ENCODE measurements around the gene KAT8.

Gene KAT8

DNA sequence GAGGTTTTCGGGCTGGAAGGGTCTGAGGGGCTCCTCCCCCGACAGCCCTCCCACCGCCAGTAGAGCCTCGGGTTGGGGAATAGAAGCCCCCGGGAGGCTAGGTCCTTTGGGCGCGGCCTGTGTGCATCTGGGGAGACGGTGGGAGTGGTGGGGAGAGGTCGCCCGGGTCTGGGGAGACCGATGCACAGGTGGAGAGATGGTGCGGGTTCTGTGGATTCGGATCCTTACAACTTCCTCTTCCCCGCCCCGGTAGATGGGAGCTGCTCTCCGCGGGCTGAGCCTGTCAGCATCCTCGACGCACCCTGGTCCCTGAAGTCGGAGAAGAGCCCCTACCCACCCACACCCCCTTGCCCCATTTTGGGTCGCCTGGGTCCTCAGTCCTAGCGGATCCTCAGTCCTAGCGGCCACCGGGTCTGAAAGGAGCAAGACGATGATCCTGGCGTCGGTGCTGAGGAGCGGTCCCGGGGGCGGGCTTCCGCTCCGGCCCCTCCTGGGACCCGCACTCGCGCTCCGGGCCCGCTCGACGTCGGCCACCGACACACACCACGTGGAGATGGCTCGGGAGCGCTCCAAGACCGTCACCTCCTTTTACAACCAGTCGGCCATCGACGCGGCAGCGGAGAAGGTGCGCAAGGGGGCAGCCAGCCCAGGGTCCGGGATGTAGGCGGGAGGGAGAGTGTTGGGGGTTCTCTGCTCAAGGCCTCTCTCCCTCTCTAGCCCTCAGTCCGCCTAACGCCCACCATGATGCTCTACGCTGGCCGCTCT is 8.5 kb upstream of the KAT8 start:
- Mint-ChIP-seq H3K4me1 (ENCODE audit: low read depth) (peaks cover 17% of the 10 kb centered on the region), H3K27ac (no peak overlapping the region), H3K4me3 (peak overlapping the region; percentile 84), H3K9me3 (no peaks in the 10 kb centered on the region), H3K27me3 (ENCODE audit: low read depth) (no peaks in the 10 kb centered on the region), H3K36me3 (ENCODE audit: low read depth) (peaks cover 7% of the 10 kb centered on the region)

DNA sequence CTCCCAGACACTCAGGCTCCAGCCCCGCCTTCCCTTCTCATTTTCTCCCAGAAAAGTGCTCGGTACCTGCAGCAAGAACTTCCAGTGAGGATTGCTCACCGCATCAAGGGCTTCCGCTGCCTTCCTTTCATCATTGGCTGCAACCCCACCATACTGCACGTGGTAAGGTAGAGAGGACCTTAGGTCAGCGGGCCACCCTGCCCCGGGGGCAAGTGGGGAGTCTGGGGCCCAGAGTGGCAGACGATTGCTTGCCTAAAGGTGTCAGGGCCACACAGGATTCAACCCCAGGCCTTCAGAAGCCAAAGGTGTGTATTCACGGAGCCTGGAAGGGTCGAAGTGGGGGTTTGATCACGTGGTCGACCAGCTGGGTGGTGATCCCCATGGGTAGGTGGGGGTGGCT is 7.8 kb upstream of the KAT8 start:
- Mint-ChIP-seq H3K36me3 (ENCODE audit: low read depth) (peaks cover 7% of the 10 kb centered on the region), H3K27me3 (ENCODE audit: low read depth) (no peaks in the 10 kb centered on the region), H3K9me3 (no peaks in the 10 kb centered on the region), H3K4me3 (peak overlapping the region; percentile 84), H3K4me1 (ENCODE audit: low read depth) (peaks cover 17% of the 10 kb centered on the region), H3K27ac (peak overlapping the region; percentile 72)

DNA sequence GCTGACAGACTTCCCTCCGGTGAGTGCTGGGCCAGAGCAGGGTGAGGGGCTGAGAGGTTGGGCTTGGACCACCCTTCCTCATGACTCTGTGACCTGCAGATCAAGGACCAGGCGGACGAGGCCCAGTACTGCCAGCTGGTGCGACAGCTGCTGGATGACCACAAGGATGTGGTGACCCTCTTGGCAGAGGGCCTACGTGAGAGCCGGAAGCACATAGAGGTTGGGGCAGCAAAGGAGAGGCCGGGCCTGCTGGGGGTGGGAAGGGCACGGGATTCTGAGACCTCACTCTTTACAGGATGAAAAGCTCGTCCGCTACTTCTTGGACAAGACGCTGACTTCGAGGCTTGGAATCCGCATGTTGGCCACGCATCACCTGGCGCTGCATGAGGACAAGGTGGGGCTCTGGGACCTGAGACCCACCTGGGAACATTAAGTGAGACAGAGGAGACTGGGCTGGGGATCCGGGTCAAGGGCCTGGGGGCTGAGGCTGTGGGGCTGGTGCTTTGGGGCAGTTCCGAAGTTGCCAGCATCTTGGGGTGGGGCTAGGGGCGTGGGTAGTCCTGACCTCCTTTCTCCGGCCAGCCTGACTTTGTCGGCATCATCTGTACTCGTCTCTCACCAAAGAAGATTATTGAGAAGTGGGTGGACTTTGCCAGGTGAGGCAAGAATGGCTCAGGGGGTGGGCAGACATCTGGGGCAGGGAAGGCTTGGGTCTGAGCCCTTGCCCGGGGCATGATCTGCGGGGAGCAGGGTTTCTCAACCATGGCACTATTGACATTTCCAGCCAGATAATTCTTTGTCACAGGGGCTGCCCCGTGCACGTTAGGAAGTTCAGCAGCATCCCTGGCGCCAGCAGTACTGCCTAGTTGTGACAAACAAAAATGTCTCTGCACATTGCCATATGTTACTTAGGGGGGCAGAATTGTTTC is 7.1 kb upstream of the KAT8 start:
- H3K4me1 Mint-ChIP-seq (ENCODE audit: low read depth) = peaks cover 17% of the 10 kb centered on the region
- H3K27ac Mint-ChIP-seq = peak overlapping the region; percentile 39
- peaks cover 9% of the 10 kb centered on the region for H3K36me3 Mint-ChIP-seq (ENCODE audit: low read depth)
- H3K9me3 Mint-ChIP-seq = no peaks in the 10 kb centered on the region
- peak overlapping the region; percentile 84 for H3K4me3 Mint-ChIP-seq
- H3K27me3 Mint-ChIP-seq (ENCODE audit: low read depth) = no peaks in the 10 kb centered on the region

- H3K9me3 Mint-ChIP-seq = no peaks in the 10 kb centered on the region
- H3K27ac Mint-ChIP-seq = no peak overlapping the region
- H3K4me1 Mint-ChIP-seq (ENCODE audit: low read depth) = peaks cover 17% of the 10 kb centered on the region
- H3K4me3 Mint-ChIP-seq = no peak overlapping the region
- H3K36me3 Mint-ChIP-seq (ENCODE audit: low read depth) = peaks cover 9% of the 10 kb centered on the region
- H3K27me3 Mint-ChIP-seq (ENCODE audit: low read depth) = no peaks in the 10 kb centered on the region
Observed at GRCh38 chr16:31111881-31112466, 5.5 kb upstream of the KAT8 start.

DNA sequence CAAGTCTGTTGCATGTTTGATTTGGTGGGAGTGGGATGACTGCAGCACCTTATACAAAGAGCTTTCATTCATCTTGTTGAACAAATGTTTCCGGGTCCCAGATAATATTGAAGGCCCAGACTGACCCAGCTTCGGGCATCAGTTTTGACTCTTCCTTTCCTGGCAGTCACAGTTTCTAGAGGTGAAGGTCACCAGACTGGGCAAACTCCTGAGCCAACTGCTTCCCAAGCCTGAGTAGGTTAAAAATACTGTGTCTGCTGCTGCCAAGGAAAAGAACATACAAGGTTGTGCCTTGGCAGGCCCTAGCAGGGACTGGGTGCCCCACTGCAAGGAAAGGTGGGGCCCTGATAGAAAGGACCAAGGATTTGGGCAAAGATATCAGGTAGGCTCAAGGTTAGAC is 4.8 kb upstream of the KAT8 start:
- H3K27ac Mint-ChIP-seq = no peak overlapping the region

DNA sequence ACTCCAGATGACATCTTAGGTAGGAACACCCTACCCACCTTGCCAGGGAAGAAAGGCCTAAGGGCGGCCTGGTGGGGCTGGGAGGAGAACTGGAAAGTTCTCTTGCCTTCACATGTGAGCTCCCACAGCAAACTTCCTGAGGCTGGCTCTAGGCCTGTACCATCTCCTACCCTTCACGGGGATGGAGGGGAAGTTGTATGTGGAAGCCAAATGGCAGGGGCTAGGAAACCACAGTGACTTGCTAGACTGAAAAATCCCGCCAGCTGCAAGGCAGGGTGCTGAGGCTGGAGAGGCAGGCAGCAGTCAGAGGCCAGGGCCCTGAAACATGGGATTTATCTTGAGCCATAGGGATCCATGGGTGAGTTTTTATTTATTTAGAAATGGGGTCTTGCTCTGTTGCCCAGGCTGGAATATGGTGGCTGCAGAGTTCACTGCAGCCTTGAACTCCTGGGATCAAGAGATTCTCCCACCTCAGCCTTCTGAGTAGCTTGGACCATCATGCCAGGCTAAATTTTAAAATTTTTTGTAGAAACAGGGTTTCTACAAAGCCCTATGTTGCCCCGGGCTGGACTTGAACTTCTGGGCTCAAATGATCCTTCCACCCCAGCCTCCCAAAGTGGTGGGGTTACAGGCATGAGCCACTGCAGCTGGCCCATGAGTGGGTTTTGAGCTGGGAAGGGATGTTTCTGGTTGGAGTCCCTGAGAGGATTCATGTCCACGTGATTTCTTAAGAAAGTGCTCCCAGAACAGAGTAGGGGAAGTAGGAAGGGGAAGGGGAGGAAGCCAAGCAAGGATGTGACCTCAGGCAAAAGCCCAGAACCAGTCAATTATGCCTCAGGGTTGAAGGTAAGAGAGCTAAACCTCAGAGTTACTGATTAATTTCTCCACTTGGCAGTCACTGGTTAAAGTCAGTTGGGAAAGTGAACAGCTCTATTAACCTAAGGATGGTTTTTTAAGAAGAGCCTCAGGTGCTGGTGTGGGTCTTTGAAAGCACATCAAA is 4.0 kb upstream of the KAT8 start:
- Mint-ChIP-seq H3K4me3 (no peak overlapping the region), H3K36me3 (ENCODE audit: low read depth) (peaks cover 9% of the 10 kb centered on the region), H3K4me1 (ENCODE audit: low read depth) (peaks cover 14% of the 10 kb centered on the region), H3K9me3 (no peaks in the 10 kb centered on the region), H3K27me3 (ENCODE audit: low read depth) (no peaks in the 10 kb centered on the region), H3K27ac (peak overlapping the region; percentile 65)

More for the DNA sequence above, 4.8 kb upstream of the KAT8 start:
- no peaks in the 10 kb centered on the region for H3K27me3 Mint-ChIP-seq (ENCODE audit: low read depth)
- peaks cover 12% of the 10 kb centered on the region for H3K4me1 Mint-ChIP-seq (ENCODE audit: low read depth)
- no peaks in the 10 kb centered on the region for H3K9me3 Mint-ChIP-seq
- H3K4me3 Mint-ChIP-seq = no peak overlapping the region
- H3K36me3 Mint-ChIP-seq (ENCODE audit: low read depth) = peaks cover 9% of the 10 kb centered on the region

DNA sequence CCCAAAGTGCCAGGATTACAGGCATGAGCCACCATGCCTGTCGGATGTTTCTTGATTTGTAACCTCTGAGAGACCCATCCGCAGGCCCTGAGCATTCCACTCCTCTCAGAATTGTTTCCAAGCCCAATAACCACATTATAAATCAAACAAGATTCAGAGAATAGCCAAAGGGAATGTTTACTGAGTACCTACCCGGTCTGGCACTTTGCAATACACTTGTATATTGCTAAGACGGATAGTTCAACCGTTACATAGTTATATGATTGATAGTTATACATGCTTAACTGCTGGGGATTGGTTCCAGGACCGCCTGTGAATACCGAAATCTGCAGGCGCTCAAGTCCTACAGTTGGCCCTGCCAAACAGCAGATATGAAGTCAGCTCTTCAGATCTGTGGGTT is 3.0 kb upstream of the KAT8 start:
- Mint-ChIP-seq H3K4me3 (no peak overlapping the region), H3K27ac (no peak overlapping the region), H3K9me3 (no peaks in the 10 kb centered on the region), H3K4me1 (ENCODE audit: low read depth) (peaks cover 18% of the 10 kb centered on the region), H3K27me3 (ENCODE audit: low read depth) (no peaks in the 10 kb centered on the region), H3K36me3 (ENCODE audit: low read depth) (peaks cover 9% of the 10 kb centered on the region)

- Mint-ChIP-seq H3K27me3 (ENCODE audit: low read depth) (no peaks in the 10 kb centered on the region), H3K36me3 (ENCODE audit: low read depth) (peaks cover 20% of the 10 kb centered on the region), H3K9me3 (no peaks in the 10 kb centered on the region), H3K4me1 (ENCODE audit: low read depth) (peaks cover 16% of the 10 kb centered on the region), H3K4me3 (peak overlapping the region; percentile 87), H3K27ac (peak overlapping the region; percentile 78)
Observed at GRCh38 chr16:31118223-31119155, 1.0 kb downstream of the KAT8 start.

- no peak overlapping the region for H3K27ac Mint-ChIP-seq
- H3K9me3 Mint-ChIP-seq = no peaks in the 10 kb centered on the region
- peaks cover 19% of the 10 kb centered on the region for H3K36me3 Mint-ChIP-seq (ENCODE audit: low read depth)
- no peaks in the 10 kb centered on the region for H3K27me3 Mint-ChIP-seq (ENCODE audit: low read depth)
- peaks cover 13% of the 10 kb centered on the region for H3K4me1 Mint-ChIP-seq (ENCODE audit: low read depth)
- H3K4me3 Mint-ChIP-seq = no peak overlapping the region
Observed at GRCh38 chr16:31120129-31120528, 2.7 kb downstream of the KAT8 start.

- Mint-ChIP-seq H3K27ac (peak overlapping the region; percentile 24), H3K4me3 (no peak overlapping the region), H3K4me1 (ENCODE audit: low read depth) (peaks cover 5% of the 10 kb centered on the region), H3K9me3 (no peaks in the 10 kb centered on the region), H3K36me3 (ENCODE audit: low read depth) (peaks cover 22% of the 10 kb centered on the region), H3K27me3 (ENCODE audit: low read depth) (no peaks in the 10 kb centered on the region)
Observed at GRCh38 chr16:31125844-31126243, 8.4 kb downstream of the KAT8 start.

GRCh38 chr16:31127182-31127581 is 9.7 kb downstream of the KAT8 start:
- Mint-ChIP-seq H3K36me3 (ENCODE audit: low read depth) (peaks cover 20% of the 10 kb centered on the region), H3K27ac (no peak overlapping the region), H3K9me3 (no peaks in the 10 kb centered on the region), H3K4me3 (no peak overlapping the region), H3K4me1 (ENCODE audit: low read depth) (peaks cover 5% of the 10 kb centered on the region), H3K27me3 (ENCODE audit: low read depth) (no peaks in the 10 kb centered on the region)

DNA sequence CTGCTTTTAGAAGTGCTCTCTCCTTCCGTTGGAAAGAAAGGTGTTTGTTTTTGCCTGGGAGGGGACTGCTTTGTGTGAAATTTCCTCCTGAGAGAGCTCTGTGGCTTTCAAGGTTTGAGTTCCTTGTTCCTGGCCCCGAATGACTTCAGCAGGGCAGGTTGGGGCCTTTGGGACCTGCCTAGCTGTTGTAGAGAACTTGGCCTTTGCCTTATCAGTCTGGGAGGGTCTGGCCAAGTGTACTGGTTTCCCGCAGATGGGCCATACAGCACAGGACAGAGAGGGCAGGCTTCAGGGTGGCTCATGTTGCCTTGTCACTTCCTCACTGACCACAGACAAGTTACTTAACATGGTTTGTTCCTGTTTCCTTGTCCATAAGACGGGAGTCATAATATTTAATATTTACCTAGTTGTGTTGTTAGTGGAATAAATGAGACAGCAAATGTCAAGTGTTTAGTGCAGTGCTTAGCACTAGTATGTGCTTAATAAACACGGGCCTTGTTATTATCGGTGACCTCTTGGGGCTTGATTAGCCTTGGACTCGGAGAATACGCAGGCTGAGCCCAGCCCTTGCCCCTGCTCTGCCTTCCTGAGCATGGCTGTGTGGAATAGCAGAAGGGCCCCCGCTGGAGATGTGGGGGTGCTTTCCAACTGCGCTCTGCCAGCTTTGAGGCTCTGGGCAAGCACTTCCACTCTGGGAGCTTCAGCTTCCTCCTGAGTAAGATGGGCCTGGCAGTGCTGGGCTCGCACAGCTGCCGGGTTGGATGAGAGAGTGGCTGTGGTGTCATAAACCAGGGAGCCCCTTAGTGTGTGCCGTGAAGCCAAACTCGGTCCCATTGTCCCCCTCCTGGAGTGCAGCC is 11.5 kb downstream of the KAT8 start:
- Mint-ChIP-seq H3K9me3 (no peaks in the 10 kb centered on the region), H3K36me3 (ENCODE audit: low read depth) (peaks cover 19% of the 10 kb centered on the region), H3K27me3 (ENCODE audit: low read depth) (no peaks in the 10 kb centered on the region), H3K4me3 (no peak overlapping the region), H3K27ac (peak overlapping the region; percentile 68), H3K4me1 (ENCODE audit: low read depth) (peaks cover 5% of the 10 kb centered on the region)
